Right renal pelvis (tissue), 4 donors: ENCODE results near the gene KRTCAP2. TPM values are rescaled to one million over a fixed set of nuclear protein-coding genes. Genes with fewer than 3 reads are reported as not detected.
A peak's percentile ranks its signal among the peaks of the same experiment; 100 is the strongest.

ENCODE experiments used
- DNase-seq, 4 donors: peaks; one replicate each; pipeline ENCODE4 v3.0.0-alpha.2; 2013; ENCODE audit warnings: low read depth in 4 of 4, low spot score in 3 of 4, missing footprints in 1 of 4
- polyA plus RNA-seq, 4 donors: library from polyadenylated mRNA; unstranded; fragments of 120-200 nt; gene quantifications; one replicate each; pipeline ENCODE4 v1.2.1, GENCODE V29; 2013; ENCODE audit not compliant: insufficient read length in 4 of 4

The KRTCAP2 gene
- polyA plus RNA-seq, 4 donors = 137 to 177 (median 153) TPM

GRCh38 chr1:155137154-155137949 is 35.8 kb downstream of the KRTCAP2 start:
- no peak for DNase-seq

DNA sequence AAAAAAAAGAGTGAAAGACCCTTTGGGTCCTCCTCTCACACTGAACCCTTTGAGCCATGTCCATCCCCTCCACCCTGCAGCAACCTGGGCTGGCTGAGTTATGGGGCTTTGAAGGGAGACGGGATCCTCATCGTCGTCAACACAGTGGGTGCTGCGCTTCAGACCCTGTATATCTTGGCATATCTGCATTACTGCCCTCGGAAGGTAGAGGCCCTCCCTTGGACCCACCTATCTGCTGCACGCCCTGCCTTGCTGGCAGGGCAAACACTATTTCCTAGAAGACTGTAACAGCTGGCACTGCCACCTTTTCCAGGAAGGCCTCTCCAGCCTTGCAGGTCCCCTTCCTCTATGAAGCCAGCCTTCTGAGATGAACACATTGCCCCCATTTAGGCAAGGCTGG is 36.4 kb downstream of the KRTCAP2 start:
- DNase-seq = no peak

DNA sequence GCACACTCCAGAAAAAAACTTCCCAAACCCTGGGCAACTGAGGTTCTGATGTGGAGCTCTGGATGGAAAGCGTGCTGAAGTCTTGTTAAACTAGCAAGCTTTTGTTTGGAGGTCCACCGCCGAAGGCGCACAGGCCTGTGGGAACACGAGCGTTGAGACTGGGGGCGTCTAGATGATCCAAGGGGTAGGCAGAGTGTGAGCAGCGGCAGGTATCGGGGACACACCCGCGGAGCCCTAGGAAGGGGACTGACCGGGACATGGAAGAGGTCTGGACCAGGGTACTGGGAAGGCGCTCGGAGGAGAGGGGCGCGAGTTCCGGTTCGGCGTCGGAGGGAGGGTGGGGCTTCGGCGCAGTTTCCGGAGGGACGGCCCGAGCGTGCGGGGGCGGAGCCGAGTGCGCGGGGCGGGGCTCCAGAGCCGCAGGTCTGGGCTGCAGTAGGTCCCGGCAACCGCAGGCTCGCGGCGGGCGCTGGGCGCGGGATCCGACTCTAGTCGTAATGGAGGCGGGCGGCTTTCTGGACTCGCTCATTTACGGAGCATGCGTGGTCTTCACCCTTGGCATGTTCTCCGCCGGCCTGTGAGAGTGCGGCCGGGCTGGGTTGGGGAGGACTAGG is 37.6 kb downstream of the KRTCAP2 start, which contains the start of gene SLC50A1:
Gene SLC50A1 (plus strand): TSS at position 438 of the 614 bp plus-strand sequence. CDS start 60 bp downstream, at position 498.
- DNase-seq = peak in 3 of 4 donors; percentile 85 to 92 (median 89)

- DNase-seq = peak in 1 of 4 donors; percentile 60
Measured at GRCh38 chr1:155134880-155135414, 38.2 kb downstream of the KRTCAP2 start.

- no peak for DNase-seq
Measured at GRCh38 chr1:155134322-155134721, 38.8 kb downstream of the KRTCAP2 start.

GRCh38 chr1:155133799-155134281 is 39.3 kb downstream of the KRTCAP2 start:
- no peak for DNase-seq

DNA sequence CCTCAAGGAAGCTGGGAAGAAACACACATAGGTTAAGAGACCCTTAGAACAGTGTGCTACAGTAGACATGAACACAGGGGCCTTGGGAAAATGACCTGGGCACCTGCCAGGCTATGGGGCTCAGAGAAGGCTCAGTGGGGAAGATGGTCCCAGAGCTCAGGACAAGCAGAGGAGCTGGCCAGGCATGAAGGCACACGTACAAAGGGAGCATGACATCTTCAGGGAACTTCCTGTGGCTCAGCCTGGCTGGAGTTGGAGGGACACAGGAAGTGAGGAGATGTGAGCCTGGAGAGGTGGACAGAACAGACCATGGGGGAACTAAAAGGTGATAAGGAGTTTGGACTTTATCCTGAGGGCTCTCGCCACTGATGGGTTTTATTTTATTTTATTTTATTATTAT is 41.2 kb downstream of the KRTCAP2 start:
- no peak for DNase-seq

- DNase-seq = no peak
Measured at GRCh38 chr1:155131285-155131684, 41.8 kb downstream of the KRTCAP2 start.

DNA sequence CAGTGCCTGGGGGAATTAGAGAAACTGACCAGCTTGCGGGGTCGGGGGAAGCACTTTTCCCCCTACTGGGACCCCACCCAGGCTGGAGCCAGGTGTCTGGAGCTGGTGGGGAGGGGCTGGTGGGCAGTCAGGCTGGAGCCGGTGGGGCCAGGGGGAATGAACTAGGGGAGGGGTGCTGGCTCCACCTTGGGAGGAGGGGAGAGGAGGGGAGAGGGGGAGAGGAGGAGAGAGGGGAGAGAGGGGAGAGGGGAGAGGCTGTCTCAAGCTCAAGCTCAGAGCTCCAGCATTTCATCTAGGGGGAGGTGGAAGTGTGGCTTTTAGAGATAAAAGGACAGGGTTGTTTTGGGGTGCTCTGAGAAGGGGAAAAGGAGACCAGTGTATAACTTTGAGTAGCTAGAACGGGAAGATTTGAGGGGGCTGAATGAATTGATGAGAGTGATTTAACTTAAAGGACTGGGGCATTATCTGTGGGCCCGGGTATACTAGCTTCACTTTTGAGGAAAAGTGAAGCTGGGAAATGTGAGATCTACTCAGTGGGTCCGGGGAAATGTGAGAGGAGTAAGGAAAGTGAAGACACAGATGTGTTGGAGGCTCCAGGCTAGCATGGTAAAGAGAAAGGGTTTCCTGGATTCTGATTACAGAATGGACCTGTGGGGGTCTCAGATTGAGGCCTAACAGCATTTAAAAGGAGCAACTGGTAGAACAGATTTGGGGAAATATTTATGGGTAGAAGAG is 42.7 kb downstream of the KRTCAP2 start:
- peak in 1 of 4 donors; percentile 22 for DNase-seq

DNA sequence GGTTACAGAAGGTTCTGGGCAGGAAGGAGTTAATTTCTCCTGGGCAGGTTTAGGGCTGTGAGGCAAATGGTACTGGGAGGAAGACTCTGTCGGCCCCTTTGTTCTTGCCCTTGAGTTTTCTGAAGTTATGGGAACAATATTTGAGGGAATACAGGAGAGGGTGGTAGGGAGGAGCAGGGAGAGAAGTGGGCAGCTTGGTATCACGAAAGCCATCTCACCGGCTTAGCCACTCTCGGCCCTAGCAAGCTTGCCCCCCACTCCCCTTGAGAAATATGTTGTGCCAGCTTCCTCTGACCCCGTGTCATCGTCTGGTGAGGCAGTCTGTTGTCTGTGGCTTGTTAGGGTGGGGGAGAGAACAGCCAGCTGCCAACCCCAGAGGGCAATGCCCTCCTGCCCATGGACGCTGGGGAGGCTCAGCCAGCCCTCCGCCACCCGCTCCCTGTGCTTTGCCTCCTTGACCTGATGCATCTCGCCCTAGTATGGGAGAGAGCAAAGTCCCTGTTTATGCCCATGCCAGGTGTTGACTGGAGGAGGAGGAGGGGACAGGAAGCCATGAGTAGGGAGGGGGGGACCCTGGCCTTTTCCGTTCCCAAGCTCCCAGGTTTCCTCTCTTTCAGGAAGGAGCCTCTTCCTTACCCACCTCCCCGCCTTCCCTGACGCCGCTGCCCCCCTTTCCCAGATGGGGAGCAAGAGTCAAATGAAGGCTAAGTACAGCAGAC is 44.2 kb downstream of the KRTCAP2 start:
- DNase-seq = peak in 1 of 4 donors; percentile 45

DNA sequence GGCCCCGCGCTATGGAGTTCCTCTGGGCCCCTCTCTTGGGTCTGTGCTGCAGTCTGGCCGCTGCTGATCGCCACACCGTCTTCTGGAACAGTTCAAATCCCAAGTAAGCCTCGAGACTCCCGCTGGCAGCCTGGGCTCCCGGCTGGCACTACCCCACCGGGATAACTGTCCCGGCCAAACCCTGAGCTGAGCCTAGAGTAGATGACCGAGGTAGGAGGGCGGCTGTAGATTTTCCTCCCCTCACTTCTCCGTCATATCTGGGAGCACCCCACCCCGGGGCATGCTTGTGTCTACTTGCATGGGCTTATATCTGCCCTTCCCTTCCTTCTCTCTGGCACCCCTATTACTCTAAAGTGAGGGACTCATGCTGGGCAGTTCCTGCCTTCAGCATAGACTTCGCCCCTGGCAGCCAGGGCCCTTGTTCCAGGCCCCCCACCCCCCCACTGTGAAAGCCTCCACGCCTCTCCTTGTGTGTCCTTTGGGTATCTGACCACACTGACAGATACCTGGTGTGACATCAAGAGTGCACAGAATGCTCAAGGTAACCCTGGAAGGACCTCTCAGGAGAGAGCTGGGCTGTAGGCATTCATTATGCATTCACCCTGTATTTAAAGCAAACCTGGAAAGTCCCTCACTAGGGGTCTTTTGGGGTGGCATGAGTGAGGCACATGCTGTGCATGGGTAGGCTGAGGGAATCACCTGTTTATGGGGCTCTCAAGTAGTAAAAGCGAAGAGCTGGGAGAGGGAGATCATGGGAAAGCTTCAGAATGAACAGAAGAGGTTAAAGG is 44.9 kb downstream of the KRTCAP2 start:
- no peak for DNase-seq

DNA sequence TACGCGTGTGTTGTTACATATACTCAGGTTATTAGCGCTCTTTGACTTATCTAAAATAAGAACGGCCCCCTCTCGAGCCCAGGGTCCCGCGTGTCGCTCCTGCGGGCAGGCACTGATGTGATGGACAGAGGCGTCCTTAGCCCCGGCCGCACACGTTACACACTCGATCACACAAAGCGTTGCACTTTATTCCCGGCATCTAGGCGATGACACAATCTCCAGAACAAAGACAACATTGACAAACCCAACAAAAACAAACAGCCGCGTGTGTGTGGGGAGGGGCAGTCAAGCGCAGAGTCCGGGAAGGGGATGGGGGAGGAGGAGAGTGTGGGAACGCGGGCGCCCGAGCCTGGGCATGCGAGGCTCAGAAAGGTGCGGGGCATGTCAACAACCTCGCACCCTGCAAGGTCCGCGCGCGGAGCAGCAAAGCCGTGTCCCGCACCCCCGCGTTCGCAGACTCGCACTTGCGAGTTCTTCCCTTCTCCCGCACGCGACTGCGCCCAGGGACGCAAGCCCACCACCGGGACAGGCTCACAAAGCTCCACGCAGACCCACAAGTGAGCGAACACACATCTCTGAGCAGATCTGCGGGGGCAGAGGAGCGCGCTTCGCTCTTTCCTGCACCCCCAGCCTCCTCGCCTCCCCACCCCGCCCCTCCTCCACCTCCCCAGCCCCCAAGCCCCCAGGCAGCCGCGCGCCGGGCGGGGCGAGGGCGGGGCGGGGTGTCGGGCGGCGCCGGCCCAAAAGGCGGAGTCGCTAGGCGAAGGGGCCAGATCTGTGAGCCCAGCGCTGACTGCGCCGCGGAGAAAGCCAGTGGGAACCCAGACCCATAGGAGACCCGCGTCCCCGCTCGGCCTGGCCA is 45.8 kb downstream of the KRTCAP2 start, which contains the start of gene EFNA1:
Gene EFNA1 (plus strand): TSS at position 772 of the 862 bp plus-strand sequence. CDS start 102 bp downstream, outside the sequence.
- peak in 1 of 4 donors; percentile 41 for DNase-seq

DNA sequence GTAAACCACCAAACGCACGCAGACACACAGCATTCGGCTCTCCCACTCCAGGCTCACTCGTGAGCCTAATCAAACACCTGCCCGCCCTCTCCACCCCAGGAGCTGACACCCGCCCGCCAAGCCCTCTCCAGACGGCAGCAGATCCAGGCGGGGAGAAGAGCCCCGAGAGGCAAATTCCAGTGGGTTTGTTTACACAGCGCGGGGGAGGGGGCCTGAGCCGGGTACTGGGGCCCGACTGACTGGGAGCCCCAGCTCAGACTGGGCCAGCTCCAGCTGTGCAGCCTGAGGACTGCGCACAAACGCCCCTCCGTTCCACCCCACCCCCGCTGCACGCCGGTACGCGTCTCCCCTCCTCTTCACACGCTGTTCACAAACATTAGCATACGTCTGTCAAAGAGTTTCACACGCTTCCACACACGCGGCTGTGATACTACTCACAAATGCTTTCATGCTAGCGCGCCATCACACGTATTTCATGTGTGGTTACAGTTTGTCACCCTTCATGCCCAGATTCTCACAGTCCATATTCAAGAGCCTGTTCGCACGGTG is 46.5 kb downstream of the KRTCAP2 start:
- no peak for DNase-seq

DNA sequence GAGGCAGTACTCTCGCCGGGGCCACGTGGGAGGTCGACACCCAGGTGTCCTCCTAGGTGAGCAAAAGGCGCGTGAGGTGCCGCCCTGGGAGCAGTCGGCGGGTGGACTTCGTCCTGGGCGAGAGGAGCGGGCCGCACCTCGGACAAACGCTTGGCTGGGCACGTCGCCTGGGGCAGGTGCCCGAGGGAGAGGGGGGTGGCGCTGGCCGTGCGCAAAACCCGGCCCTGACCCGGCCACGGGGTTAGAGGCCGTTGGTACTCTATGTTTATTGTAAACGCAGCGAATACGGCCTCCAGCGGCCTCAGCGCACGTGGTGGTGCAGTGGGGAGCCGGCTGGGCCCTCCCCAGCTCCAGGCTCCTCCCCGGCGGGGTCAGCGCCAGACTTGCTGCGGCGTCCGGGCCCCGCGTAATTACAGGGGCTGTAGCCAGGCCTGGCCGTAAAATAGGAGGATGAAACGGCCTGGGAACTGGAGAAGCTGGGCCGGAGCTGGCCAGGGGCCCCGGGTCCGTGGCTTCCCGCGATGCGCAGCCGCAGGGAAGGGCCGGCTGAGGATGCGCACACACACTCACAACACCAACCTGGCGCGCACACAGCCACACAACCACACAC is 47.1 kb downstream of the KRTCAP2 start:
- no peak for DNase-seq

GRCh38 chr1:155125511-155125945 is 47.6 kb downstream of the KRTCAP2 start:
- no peak for DNase-seq

DNA sequence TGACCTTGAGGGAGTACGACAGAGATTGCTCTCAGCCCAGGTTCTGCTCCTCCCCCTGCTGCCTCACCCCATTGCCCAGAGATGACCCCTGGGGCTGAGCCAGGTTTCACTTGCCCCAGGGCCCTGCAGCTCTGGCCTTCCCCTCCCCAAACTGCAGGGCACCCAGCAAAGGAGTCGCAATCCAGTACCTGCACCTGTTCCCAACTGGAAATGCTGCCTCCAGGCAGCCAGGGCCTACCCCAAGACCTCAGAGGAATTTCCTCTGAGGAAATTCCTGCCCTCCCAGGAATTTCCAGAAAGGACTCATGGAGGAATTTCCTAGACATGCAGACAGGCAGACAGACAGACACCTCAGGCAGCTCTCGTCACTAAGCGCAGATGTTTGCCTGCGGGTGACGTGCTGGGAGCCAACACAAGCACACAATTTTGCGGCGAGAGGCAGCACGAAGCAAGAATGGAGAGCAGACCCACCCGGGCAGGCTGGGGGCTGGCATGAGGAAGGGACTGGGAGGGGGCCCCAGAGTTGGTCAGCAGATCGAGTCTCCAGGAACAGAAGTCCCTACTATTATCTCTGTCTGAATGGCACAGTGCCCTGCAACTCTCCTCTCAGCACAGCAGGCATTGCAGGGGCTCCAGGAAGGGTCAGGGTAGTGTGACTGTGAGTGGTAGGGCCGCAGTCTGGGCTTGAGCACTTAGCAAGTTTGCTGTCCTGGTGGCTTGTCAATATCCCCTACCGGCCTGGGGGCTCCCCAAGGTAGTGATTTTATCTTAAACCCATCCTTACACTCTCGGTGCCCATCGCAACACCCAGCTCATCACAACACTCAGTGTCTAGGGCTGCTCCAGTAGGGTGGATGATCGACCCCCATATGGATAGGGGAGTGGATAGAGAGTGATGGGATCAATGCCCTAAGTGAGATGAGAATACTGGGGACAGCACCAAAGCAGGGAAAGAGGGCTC is 48.3 kb downstream of the KRTCAP2 start:
- no peak for DNase-seq
